PC-3 (cell line): ENCODE measurements around the gene CFD.

Source experiments
- EZH2 ChIP-seq: fragments of 300-600 bp; sonication (generic); IDR thresholded peaks from one replicate; pipeline ENCODE4 v1.6.1; 2017; ENCODE audit warnings: antibody characterized with exemption, mild to moderate bottlenecking, low read length; ENCODE audit not compliant: unreplicated experiment
- EZH2phosphoT487 ChIP-seq: fragments of 300-600 bp; sonication (generic); IDR thresholded peaks from 2 replicates; pipeline ENCODE4 v1.6.1; 2018; ENCODE audit warnings: mild to moderate bottlenecking, antibody characterized with exemption, low read length, borderline replicate concordance
- TF ChIP-seq, protein P1 (sequence below): fragments of 300-600 bp; sonication (generic); conservative IDR thresholded peaks from 2 replicates; pipeline ENCODE4 v1.5.1; 2017; ENCODE audit warnings: antibody characterized with exemption, low read depth, mild to moderate bottlenecking, low read length

DNA sequence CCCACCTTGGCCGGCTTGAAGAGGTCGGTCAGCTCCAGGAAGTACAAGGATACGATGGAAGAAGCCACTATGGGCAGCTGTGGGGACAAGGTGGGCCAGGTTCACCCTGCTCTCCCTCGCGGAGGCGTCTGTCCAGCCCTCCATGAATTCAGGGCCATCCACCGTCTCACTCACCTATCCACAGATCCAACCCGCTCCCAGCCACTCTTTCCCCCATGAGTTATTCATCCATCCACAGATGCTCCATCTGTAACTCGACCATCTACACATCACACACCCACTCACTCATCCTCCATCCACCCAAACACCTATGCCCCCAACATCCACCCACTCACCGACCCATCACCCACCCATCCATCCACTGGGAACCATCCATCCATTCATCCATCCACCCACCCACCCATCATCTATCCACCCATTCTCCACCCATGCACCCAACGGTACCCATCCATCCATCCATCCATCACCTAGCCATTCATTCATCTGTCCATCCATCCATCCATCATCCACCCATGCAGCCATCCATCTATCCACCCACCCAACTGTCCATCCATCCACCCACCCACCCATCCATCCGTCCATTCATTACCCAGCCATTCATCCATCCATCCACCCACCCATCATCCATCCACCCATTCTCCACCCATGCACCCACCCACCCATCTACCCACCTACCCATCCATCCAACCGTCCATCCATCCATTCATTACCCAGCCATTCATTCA is 43.5 kb upstream of the CFD start:
- TF ChIP-seq, protein P1, sequence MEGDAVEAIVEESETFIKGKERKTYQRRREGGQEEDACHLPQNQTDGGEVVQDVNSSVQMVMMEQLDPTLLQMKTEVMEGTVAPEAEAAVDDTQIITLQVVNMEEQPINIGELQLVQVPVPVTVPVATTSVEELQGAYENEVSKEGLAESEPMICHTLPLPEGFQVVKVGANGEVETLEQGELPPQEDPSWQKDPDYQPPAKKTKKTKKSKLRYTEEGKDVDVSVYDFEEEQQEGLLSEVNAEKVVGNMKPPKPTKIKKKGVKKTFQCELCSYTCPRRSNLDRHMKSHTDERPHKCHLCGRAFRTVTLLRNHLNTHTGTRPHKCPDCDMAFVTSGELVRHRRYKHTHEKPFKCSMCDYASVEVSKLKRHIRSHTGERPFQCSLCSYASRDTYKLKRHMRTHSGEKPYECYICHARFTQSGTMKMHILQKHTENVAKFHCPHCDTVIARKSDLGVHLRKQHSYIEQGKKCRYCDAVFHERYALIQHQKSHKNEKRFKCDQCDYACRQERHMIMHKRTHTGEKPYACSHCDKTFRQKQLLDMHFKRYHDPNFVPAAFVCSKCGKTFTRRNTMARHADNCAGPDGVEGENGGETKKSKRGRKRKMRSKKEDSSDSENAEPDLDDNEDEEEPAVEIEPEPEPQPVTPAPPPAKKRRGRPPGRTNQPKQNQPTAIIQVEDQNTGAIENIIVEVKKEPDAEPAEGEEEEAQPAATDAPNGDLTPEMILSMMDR = no peak
- TF ChIP-seq EZH2 (no peak), EZH2phosphoT487 (no peak)
